Activated effector memory CD4-positive, alpha-beta T cell treated with Interleukin-2 at 50 U/mL for 16 hours (primary cell): ENCODE measurements around the gene ARHGEF17.

Source experiments
- DNase-seq: peaks from one replicate; pipeline ENCODE4 v3.0.0-alpha.2; 2020

The ARHGEF17 gene

GRCh38 chr11:73361953-73362776 lies 54.1 kb downstream of the ARHGEF17 start:
- DNase-seq, result no peak

- no peak for DNase-seq
Measured at GRCh38 chr11:73363147-73363546, 55.1 kb downstream of the ARHGEF17 start.

GRCh38 chr11:73365352-73366264 lies 57.5 kb downstream of the ARHGEF17 start:
- DNase-seq, result no peak

- DNase-seq, result peak; percentile 13
Measured at GRCh38 chr11:73366265-73366610, 58.2 kb downstream of the ARHGEF17 start.

- no peak for DNase-seq
Measured at GRCh38 chr11:73366953-73367352, 58.9 kb downstream of the ARHGEF17 start.

GRCh38 chr11:73367482-73368024 lies 59.5 kb downstream of the ARHGEF17 start:
- no peak for DNase-seq

GRCh38 chr11:73372375-73372993 lies 64.4 kb downstream of the ARHGEF17 start:
- no peak for DNase-seq

GRCh38 chr11:73374151-73374550 lies 66.1 kb downstream of the ARHGEF17 start:
- no peak for DNase-seq

- no peak for DNase-seq
Measured at GRCh38 chr11:73375830-73376159, 67.7 kb downstream of the ARHGEF17 start.

- DNase-seq, result peak; percentile 93
Measured at GRCh38 chr11:73376160-73376802, 68.2 kb downstream of the ARHGEF17 start, which contains the start of gene RELT. Gene RELT (plus strand): TSS chr11:73376399. CDS start chr11:73389137, 12,738 bp downstream.

GRCh38 chr11:73376803-73377629 lies 68.9 kb downstream of the ARHGEF17 start:
- DNase-seq, result peak; percentile 42

- DNase-seq, result no peak
Measured at GRCh38 chr11:73379189-73379880, 71.3 kb downstream of the ARHGEF17 start.

- DNase-seq, result no peak
Measured at GRCh38 chr11:73380331-73380730, 72.3 kb downstream of the ARHGEF17 start.

- no peak for DNase-seq
Measured at GRCh38 chr11:73380897-73381410, 72.9 kb downstream of the ARHGEF17 start.

GRCh38 chr11:73381589-73381988 lies 73.5 kb downstream of the ARHGEF17 start:
- DNase-seq, result no peak

- DNase-seq, result no peak
Measured at GRCh38 chr11:73382183-73382582, 74.1 kb downstream of the ARHGEF17 start.

GRCh38 chr11:73382747-73383146 lies 74.7 kb downstream of the ARHGEF17 start:
- DNase-seq, result no peak

- DNase-seq, result no peak
Measured at GRCh38 chr11:73383249-73384124, 75.4 kb downstream of the ARHGEF17 start.

GRCh38 chr11:73384125-73384441 lies 76.0 kb downstream of the ARHGEF17 start:
- DNase-seq, result no peak

GRCh38 chr11:73384531-73384871 lies 76.4 kb downstream of the ARHGEF17 start:
- no peak for DNase-seq
